GM23248 (cell line): ENCODE data around the gene CCN2. TPM values are rescaled to one million over a fixed set of nuclear protein-coding genes. Genes with fewer than 3 reads are reported as not detected.

Experiments
- DNase-seq: peaks from one replicate; pipeline ENCODE4 v3.0.0-alpha.2; 2015
- H2AFZ ChIP-seq: fragments of 200-600 bp; sonication (generic); 2 replicates; pipeline ENCODE4 v1.6.1; 2016; ENCODE audit warnings: antibody characterized with exemption
- H3F3A ChIP-seq: fragments of 200-600 bp; sonication (generic); 2 replicates; pipeline ENCODE4 v1.6.1; 2016; ENCODE audit warnings: mild to moderate bottlenecking, antibody characterized with exemption, mixed run types; ENCODE audit not compliant: insufficient read depth
- H3K27ac ChIP-seq: fragments of 200-600 bp; sonication (generic); 2 replicates; pipeline ENCODE4 v1.5.1; 2016; ENCODE audit warnings: mild to moderate bottlenecking
- H3K27me3 ChIP-seq: fragments of 200-600 bp; sonication (generic); replicated peaks from 2 replicates; pipeline ENCODE4 v1.6.1; 2016; ENCODE audit warnings: mild to moderate bottlenecking; ENCODE audit not compliant: insufficient read depth
- H3K36me3 ChIP-seq: fragments of 200-600 bp; sonication (generic); 2 replicates; pipeline ENCODE4 v1.6.1; 2016; ENCODE audit warnings: low read depth, mild to moderate bottlenecking
- H3K4me1 ChIP-seq: fragments of 200-600 bp; sonication (generic); 2 replicates; pipeline ENCODE4 v1.6.1; 2016; ENCODE audit warnings: mild to moderate bottlenecking; ENCODE audit not compliant: insufficient read depth
- H3K4me2 ChIP-seq: fragments of 200-600 bp; sonication (generic); one replicate; pipeline ENCODE4 v1.6.1; 2016; ENCODE audit warnings: mild to moderate bottlenecking; ENCODE audit not compliant: unreplicated experiment
- H3K4me3 ChIP-seq: fragments of 200-600 bp; sonication (generic); 2 replicates; pipeline ENCODE4 v1.5.1; 2016; ENCODE audit warnings: mild to moderate bottlenecking
- H3K79me2 ChIP-seq: fragments of 200-600 bp; sonication (generic); 2 replicates; pipeline ENCODE4 v1.6.1; 2016; ENCODE audit warnings: mild to moderate bottlenecking; ENCODE audit not compliant: insufficient read depth
- H3K9ac ChIP-seq: fragments of 200-600 bp; sonication (generic); 2 replicates; pipeline ENCODE4 v1.6.1; 2016; ENCODE audit warnings: mild to moderate bottlenecking
- H3K9me2 ChIP-seq: fragments of 200-600 bp; sonication (generic); 2 replicates; pipeline ENCODE4 v1.6.1; 2016; ENCODE audit warnings: mixed run types, mild to moderate bottlenecking, moderate library complexity; ENCODE audit not compliant: insufficient read depth
- H3K9me3 ChIP-seq: fragments of 200-600 bp; sonication (generic); one replicate; pipeline ENCODE4 v1.6.1; 2017; ENCODE audit warnings: low read depth
- H4K20me1 ChIP-seq: fragments of 200-600 bp; sonication (generic); 2 replicates; pipeline ENCODE4 v1.6.0; 2016; ENCODE audit not compliant: insufficient read depth
- EZH2 ChIP-seq: fragments of 200-600 bp; sonication (generic); IDR thresholded peaks from 2 replicates; pipeline ENCODE4 v1.6.1; 2018; ENCODE audit warnings: antibody characterized with exemption, mild to moderate bottlenecking; ENCODE audit not compliant: insufficient read depth, poor library complexity, severe bottlenecking
- EZH2phosphoT487 ChIP-seq: fragments of 200-600 bp; sonication (generic); IDR thresholded peaks from 2 replicates; pipeline ENCODE4 v1.6.1; 2018; ENCODE audit warnings: antibody characterized with exemption, moderate library complexity, mild to moderate bottlenecking, low read depth; ENCODE audit not compliant: insufficient read depth
- WGBS, 2 experiments: methylation state at CpG; one replicate each; pipeline ENCODE4 v1.1.6; 2015 to 2017; ENCODE audit warnings: low lambda C conversion rate in 2 of 2, low coverage in 1 of 2; ENCODE audit errors: missing lambda C conversion rate in 2 of 2; 5-methylcytosine and 5-hydroxymethylcytosine counted together
- in situ Hi-C: fragments of 300-500 bp; cut with MboI; formaldehyde crosslinking; loops from 2 replicates; pipeline ENCODE4 v1.15.0; 2020
- polyA plus RNA-seq: library from polyadenylated mRNA; unstranded; fragments of >200 nt; fragmentation: Nextera tagmentation; extraction: Ambion mirVana; gene quantifications from 2 replicates; pipeline ENCODE4 v1.2.1, GENCODE V29; 2016
- total RNA-seq: library from RNA; depleted of rRNA; stranded (reverse); fragments of >200 nt; shearing (Covaris generic); gene quantifications from 2 replicates; pipeline ENCODE4 v1.2.3, GENCODE V29; 2014

The CCN2 gene
- total and polyA plus RNA-seq, 2 experiments from 2014 or later: 410 to 1,647 TPM

DNA sequence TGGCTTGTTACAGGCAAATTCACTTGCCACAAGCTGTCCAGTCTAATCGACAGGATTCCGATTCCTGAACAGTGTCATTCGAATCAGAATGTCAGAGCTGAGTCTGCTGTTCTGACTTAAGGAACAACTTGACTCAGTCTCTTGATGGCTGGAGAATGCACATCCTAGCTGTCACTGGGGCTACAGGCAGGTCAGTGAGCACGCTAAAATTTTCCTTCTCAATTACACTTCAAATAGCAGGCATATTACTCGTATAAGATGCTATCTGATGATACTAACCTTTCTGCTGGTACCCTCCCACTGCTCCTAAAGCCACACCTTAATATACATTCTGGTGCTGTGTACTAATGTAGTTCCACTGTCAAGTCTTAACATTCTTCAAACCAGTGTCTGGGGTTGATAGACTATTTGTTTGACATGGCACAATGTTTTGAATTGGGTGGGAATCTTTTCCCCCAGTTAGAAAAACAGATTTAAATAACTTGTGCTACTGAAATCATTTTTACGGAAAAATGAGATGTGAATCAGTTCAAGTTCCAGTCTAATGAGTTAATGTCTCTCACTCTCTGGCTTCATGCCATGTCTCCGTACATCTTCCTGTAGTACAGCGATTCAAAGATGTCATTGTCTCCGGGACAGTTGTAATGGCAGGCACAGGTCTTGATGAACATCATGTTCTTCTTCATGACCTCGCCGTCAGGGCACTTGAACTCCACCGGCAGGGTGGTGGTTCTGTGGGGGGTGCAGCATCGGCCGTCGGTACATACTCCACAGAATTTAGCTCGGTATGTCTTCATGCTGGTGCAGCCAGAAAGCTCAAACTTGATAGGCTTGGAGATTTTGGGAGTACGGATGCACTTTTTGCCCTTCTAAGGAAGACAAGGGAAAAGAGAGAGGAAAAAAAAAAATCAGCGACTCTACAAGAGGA is 2.2 kb downstream of the CCN2 start:
- H3K27me3 ChIP-seq: no peaks in the 10 kb centered on the region
- no peak overlapping the region for H2AFZ ChIP-seq
- H3K9me2 ChIP-seq: no peaks in the 10 kb centered on the region
- no peaks in the 10 kb centered on the region; the same call in 1 of the 2 replicates for H4K20me1 ChIP-seq
- no peaks in the 10 kb centered on the region for H3K9me3 ChIP-seq
- H3K9ac ChIP-seq: peak overlapping the region; percentile 93
- H3K4me1 ChIP-seq: peaks cover 46% of the 10 kb centered on the region
- H3K79me2 ChIP-seq: peaks cover 28% of the 10 kb centered on the region
- 1% methylated on average over 18 of the region's 18 CpGs for WGBS, 2 experiments
- H3F3A ChIP-seq: peaks cover 74% of the 10 kb centered on the region
- H3K27ac ChIP-seq: peak overlapping the region; percentile 91
- H3K4me3 ChIP-seq: peak overlapping the region; percentile 85
- peak; percentile 86 for DNase-seq
- no peak for TF ChIP-seq EZH2
- no peak for TF ChIP-seq EZH2phosphoT487
- H3K4me2 ChIP-seq: peak overlapping the region; percentile 96
- peaks cover 24% of the 10 kb centered on the region for H3K36me3 ChIP-seq
- in situ Hi-C loops: no loop called here

DNA sequence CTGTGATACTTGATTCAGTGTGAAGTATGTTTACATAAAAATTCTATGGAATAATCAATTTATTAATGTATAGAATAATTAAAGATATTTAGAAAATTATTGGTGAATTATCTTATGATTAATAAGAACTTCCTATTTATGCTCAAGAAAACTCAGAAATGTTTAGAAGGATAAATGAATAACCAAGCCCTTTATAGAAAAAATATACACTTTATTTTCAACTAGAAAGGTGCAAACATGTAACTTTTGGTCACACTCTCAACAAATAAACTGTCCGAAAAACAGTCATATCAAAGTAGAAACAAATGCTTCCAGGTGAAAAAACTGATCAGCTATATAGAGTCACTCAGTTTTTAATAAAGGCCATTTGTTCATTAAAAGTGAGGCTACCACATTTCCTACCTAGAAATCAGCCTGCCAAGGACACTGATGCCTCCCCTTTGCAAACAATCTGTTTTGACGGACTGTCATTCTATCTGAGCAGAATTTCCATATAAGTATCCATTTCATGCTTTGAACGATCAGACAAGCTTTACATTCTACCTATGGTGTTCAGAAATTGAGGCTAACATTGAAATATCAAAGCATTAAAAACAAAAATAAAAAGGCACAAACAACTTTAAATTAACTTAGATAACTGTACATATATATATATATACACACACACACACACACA is 3.0 kb downstream of the CCN2 start:
- Histone ChIP-seq H3K9me3 (no peaks in the 10 kb centered on the region), H2AFZ (no peak overlapping the region), H3K79me2 (peaks cover 28% of the 10 kb centered on the region), H3K9ac (peak overlapping the region; percentile 93), H3K36me3 (peaks cover 24% of the 10 kb centered on the region), H4K20me1 (no peaks in the 10 kb centered on the region; the same call in 1 of the 2 replicates), H3K9me2 (no peaks in the 10 kb centered on the region), H3K27me3 (no peaks in the 10 kb centered on the region), H3K4me1 (peaks cover 40% of the 10 kb centered on the region), H3K4me3 (peak overlapping the region; percentile 85), H3F3A (peaks cover 72% of the 10 kb centered on the region), H3K4me2 (peak overlapping the region; percentile 96), H3K27ac (peak overlapping the region; percentile 91)
- DNase-seq: peak; percentile 48
- TF ChIP-seq EZH2phosphoT487 (no peak), EZH2 (no peak)
- in situ Hi-C loops: no loop called here
- WGBS, 2 experiments: 3 to 9% methylated on average over 3 of the region's 3 CpGs

DNA sequence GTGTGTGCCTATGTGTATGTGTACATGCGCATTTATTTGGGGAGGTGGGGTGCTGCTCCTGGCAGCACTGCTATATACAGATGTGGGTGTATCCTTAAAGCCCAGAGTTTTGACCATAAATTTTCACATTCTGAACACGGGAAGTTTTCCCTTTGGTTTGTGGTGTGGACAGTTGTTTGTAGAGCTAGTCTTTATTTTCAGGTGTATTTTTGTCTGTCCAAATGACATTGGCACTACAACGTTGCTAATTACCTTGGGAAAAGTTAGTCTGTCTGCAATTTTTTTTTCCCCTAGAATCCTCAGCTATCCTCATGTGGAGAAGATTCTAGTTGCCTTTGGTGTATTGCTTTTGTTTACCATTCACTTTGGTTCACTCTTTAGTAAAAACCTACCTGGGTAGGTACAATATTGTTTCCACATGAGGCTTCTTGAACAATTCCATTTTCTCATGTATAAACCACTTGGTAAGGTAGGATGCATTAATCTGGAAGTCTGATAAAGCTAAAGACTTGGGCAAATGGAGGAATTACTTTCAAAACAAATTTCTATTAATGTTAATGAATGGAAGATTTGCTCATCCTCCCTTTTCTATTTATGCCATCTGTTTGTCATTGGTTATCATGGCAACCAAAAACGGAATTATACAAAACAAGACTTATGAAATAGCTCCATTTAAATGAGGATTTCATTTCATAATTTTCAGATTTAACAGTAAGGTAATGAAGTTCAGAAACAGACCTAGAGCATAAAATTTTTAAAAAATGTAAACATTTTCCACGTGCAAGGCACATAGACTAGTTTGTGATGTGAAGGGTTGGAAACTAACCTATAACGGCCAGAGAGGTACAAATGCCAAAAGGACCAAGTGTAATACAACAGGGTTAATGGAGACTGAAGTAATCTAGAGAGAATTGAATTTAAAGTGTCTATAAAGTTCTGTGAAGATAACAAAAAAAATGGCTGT is 3.9 kb downstream of the CCN2 start:
- Histone ChIP-seq H3K79me2 (peaks cover 28% of the 10 kb centered on the region), H3K4me3 (peak overlapping the region; percentile 85), H3K27me3 (no peaks in the 10 kb centered on the region), H3K27ac (peak overlapping the region; percentile 91), H3K9ac (peak overlapping the region; percentile 93), H2AFZ (no peak overlapping the region), H4K20me1 (no peaks in the 10 kb centered on the region; the same call in 1 of the 2 replicates), H3K4me1 (peaks cover 33% of the 10 kb centered on the region), H3K36me3 (peaks cover 24% of the 10 kb centered on the region), H3K4me2 (peak overlapping the region; percentile 96), H3F3A (peaks cover 68% of the 10 kb centered on the region), H3K9me2 (no peaks in the 10 kb centered on the region), H3K9me3 (no peaks in the 10 kb centered on the region)
- TF ChIP-seq EZH2 (no peak), EZH2phosphoT487 (no peak)
- in situ Hi-C loops: no loop called here
- peak; percentile 76 for DNase-seq
- 19 to 21% methylated on average over 6 of the region's 6 CpGs for WGBS, 2 experiments
